OCI-LY3 (cell line): Measurements from ENCODE around the gene LASP1NB.

ENCODE experiments used
- H2AFZ ChIP-seq: fragments of 200-600, 300-600 bp; shearing (Covaris generic); 2 replicates; pipeline ENCODE4 v1.6.0; 2014; ENCODE audit warnings: antibody characterized with exemption, low read depth, low read length
- H3K27ac ChIP-seq: fragments of 200-600, 300-600 bp; sonication (generic); 2 replicates; pipeline ENCODE4 v1.5.1; 2014; ENCODE audit warnings: mild to moderate bottlenecking, low read length, moderate library complexity, mixed read lengths
- H3K27me3 ChIP-seq: fragments of 200-600, 300-600 bp; sonication (generic); 2 replicates; pipeline ENCODE4 v1.6.1; 2014; ENCODE audit warnings: low read depth, low read length, mixed read lengths
- H3K36me3 ChIP-seq: fragments of 200-600, 300-600 bp; sonication (generic); replicated peaks from 2 replicates; pipeline ENCODE3; 2014; ENCODE audit warnings: low read depth, low read length, mixed read lengths
- H3K4me1 ChIP-seq: fragments of 300-600, 200-600 bp; sonication (generic); 2 replicates; pipeline ENCODE4 v1.6.1; 2014; ENCODE audit warnings: low read length, mixed read lengths
- H3K4me2 ChIP-seq: fragments of 200-600, 300-600 bp; sonication (generic); 2 replicates; pipeline ENCODE4 v1.6.1; 2014; ENCODE audit warnings: low read length, mixed read lengths
- H3K4me3 ChIP-seq: fragments of 300-600, 200-600 bp; sonication (generic); 2 replicates; pipeline ENCODE4 v1.5.1; 2014; ENCODE audit warnings: antibody characterized with exemption, mild to moderate bottlenecking, low read length, moderate library complexity
- H3K79me2 ChIP-seq: fragments of 300-600, 200-600 bp; shearing (Covaris generic); 2 replicates; pipeline ENCODE4 v1.6.1; 2014; ENCODE audit warnings: mild to moderate bottlenecking, low read length, mixed read lengths
- H3K9ac ChIP-seq: fragments of 300-600, 200-600 bp; shearing (Covaris generic); 2 replicates; pipeline ENCODE4 v1.6.0; 2014; ENCODE audit warnings: mild to moderate bottlenecking, low read length, moderate library complexity
- H3K9me3 ChIP-seq: fragments of 200-600, 300-600 bp; shearing (Covaris generic); 2 replicates; pipeline ENCODE4 v1.6.1; 2014; ENCODE audit warnings: low read length, mixed read lengths; ENCODE audit not compliant: insufficient read depth
- H4K20me1 ChIP-seq: fragments of 200-600, 300-600 bp; sonication (generic); 2 replicates; pipeline ENCODE4 v1.6.1; 2016; ENCODE audit warnings: low read length, mixed read lengths; ENCODE audit not compliant: insufficient read depth
- EZH2phosphoT487 ChIP-seq: fragments of 200-600 bp; shearing (Covaris generic); IDR thresholded peaks from 2 replicates; pipeline ENCODE4 v1.6.1; 2018; ENCODE audit warnings: antibody characterized with exemption, mixed run types, low read depth
- TF ChIP-seq, protein P1 (sequence below): fragments of 200-600, 300-600 bp; sonication (generic); IDR thresholded peaks from 2 replicates; pipeline ENCODE4 v1.5.1; 2014; ENCODE audit warnings: antibody characterized with exemption, low read length, low read depth

Gene LASP1NB

DNA sequence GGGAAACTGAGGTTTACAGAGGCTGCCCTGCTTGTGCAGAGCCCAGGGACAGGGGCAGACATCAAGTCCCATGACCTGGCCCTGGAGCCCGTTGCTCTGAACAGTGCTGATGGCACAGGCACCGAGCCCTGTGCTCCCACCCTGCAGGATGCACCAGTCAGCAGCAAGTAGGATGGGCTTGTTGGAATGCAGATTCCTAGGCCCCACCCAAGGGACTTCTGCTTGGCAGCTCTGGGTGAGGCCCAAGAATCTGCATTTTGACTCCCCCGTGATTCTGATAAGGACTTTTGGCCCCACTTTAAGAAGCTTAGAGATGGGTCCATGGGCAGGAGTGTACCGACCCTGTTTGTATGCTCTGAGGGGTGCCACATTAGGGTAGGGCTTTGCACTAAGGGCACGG, 32.3 kb upstream of the LASP1NB start:
- Histone ChIP-seq H3K36me3 (peaks cover 35% of the 10 kb centered on the region), H3K9ac (no peak overlapping the region), H2AFZ (no peak overlapping the region), H3K4me3 (no peak overlapping the region), H3K4me2 (no peak overlapping the region), H4K20me1 (peaks cover 7% of the 10 kb centered on the region; the same call in 1 of the 2 replicates), H3K27ac (no peak overlapping the region), H3K9me3 (no peaks in the 10 kb centered on the region), H3K27me3 (no peaks in the 10 kb centered on the region), H3K79me2 (no peaks in the 10 kb centered on the region), H3K4me1 (peaks cover 39% of the 10 kb centered on the region)
- TF ChIP-seq, protein P1, sequence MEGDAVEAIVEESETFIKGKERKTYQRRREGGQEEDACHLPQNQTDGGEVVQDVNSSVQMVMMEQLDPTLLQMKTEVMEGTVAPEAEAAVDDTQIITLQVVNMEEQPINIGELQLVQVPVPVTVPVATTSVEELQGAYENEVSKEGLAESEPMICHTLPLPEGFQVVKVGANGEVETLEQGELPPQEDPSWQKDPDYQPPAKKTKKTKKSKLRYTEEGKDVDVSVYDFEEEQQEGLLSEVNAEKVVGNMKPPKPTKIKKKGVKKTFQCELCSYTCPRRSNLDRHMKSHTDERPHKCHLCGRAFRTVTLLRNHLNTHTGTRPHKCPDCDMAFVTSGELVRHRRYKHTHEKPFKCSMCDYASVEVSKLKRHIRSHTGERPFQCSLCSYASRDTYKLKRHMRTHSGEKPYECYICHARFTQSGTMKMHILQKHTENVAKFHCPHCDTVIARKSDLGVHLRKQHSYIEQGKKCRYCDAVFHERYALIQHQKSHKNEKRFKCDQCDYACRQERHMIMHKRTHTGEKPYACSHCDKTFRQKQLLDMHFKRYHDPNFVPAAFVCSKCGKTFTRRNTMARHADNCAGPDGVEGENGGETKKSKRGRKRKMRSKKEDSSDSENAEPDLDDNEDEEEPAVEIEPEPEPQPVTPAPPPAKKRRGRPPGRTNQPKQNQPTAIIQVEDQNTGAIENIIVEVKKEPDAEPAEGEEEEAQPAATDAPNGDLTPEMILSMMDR = no peak
- TF ChIP-seq EZH2phosphoT487 = no peak

DNA sequence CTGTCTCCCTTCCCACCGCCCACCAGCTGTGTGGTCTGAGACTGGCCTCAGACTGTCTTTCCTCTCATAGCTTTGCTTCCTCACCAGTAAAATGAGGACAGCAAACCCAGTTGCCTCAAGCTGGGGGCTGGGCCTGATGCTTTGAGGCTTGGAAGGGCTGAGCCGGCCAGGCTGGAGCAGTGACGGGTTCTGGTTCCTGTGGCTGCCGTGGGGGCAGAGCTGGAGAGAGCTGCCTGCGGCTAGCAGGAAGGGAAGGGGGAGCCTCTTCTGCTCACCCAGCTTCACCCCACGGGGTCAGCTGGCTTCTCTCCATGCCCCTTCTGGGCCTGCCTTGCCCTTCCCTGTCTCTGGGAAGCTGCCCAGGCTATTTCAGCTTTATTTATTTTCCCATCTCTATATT, 31.8 kb upstream of the LASP1NB start:
- no peak overlapping the region for H3K27ac ChIP-seq
- no peaks in the 10 kb centered on the region for H3K27me3 ChIP-seq
- TF ChIP-seq, protein P1 = no peak
- TF ChIP-seq EZH2phosphoT487 = no peak
- H3K79me2 ChIP-seq = no peaks in the 10 kb centered on the region
- peaks cover 35% of the 10 kb centered on the region for H3K36me3 ChIP-seq
- no peak overlapping the region for H3K9ac ChIP-seq
- H3K4me3 ChIP-seq = no peak overlapping the region
- H3K4me2 ChIP-seq = no peak overlapping the region
- no peak overlapping the region for H2AFZ ChIP-seq
- H3K9me3 ChIP-seq = no peaks in the 10 kb centered on the region
- peaks cover 3% of the 10 kb centered on the region; the same call in 1 of the 2 replicates for H4K20me1 ChIP-seq
- peaks cover 44% of the 10 kb centered on the region for H3K4me1 ChIP-seq

DNA sequence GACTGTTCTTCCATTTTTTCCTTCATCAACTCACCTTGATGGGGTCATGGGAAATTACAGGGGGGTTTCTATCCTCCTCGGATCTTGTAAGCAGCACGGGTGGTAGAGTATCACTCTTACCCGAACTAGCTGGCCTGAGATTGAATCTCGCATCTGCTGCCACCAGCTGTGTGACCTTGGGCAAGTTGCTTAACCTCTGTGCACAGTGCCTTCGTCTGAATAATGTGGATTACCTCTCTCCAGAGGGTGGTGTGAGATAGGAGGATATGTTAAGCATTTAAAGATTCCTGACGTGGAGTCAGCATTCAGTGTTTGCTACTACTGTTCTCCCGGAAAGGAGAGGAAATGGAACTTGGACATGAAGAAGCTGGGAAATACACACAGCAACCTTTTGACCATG, 31.1 kb upstream of the LASP1NB start:
- Histone ChIP-seq H3K9ac (no peak overlapping the region), H3K36me3 (peaks cover 35% of the 10 kb centered on the region), H3K79me2 (no peaks in the 10 kb centered on the region), H4K20me1 (no peaks in the 10 kb centered on the region; the same call in 1 of the 2 replicates), H3K4me1 (peaks cover 51% of the 10 kb centered on the region), H2AFZ (no peak overlapping the region), H3K9me3 (no peaks in the 10 kb centered on the region), H3K4me3 (no peak overlapping the region), H3K4me2 (no peak overlapping the region), H3K27ac (no peak overlapping the region), H3K27me3 (no peaks in the 10 kb centered on the region)
- TF ChIP-seq, protein P1 = no peak
- no peak for TF ChIP-seq EZH2phosphoT487

DNA sequence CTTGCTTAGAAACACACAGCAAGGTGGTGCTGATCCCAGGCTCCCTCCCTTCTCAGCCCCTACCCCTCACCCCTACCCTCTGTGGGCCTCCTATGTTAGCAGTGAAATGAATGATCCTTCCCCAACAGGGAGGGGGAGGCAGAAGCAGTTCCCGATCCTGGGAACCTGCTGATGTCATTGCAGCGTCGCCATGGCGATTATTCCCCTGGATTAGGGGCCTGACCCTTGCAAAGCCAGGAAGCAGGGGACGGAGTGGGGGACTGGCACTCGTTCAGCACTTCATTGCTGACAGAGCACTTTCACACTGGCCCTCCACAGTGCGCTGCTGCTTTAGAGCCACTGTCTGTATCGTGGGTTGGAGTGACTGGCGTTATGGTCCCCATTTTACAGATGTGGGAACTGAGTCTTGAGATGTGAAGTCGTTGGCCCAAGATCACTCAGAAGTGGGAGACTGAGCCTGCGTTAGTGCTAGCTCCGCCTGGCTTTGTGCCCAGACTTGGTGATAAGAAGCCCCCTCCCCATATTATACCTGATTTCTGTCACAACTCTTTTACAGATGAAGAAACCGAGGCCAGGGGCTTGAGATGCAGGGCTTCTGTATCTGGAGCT, 29.0 kb upstream of the LASP1NB start:
- no peak overlapping the region for H2AFZ ChIP-seq
- no peaks in the 10 kb centered on the region for H3K79me2 ChIP-seq
- no peak overlapping the region for H3K27ac ChIP-seq
- no peaks in the 10 kb centered on the region for H3K9me3 ChIP-seq
- no peaks in the 10 kb centered on the region for H4K20me1 ChIP-seq
- H3K9ac ChIP-seq = no peak overlapping the region
- no peak overlapping the region for H3K4me2 ChIP-seq
- no peak for TF ChIP-seq EZH2phosphoT487
- TF ChIP-seq, protein P1 = no peak
- no peak overlapping the region for H3K4me3 ChIP-seq
- peaks cover 39% of the 10 kb centered on the region for H3K36me3 ChIP-seq
- H3K27me3 ChIP-seq = no peaks in the 10 kb centered on the region
- H3K4me1 ChIP-seq = peaks cover 43% of the 10 kb centered on the region
